GM18520 (cell line): ENCODE data around the gene CALM3.
"Not testable (repeated sequence)": the region's sequence is repeated elsewhere in the genome, so short reads cannot be mapped to it uniquely, and the experiment has no call there.

Source experiments
- ATAC-seq: cut with Tn5 transposase; IDR thresholded peaks from one replicate; pipeline ENCODE4 v1.9.1; 2021; ENCODE audit not compliant: unreplicated experiment

The CALM3 gene

GRCh38 chr19:46601318-46602224, at the start of gene CALM3:
Gene CALM3 (plus strand): TSS chr19:46601330. CDS start chr19:46601435, 105 bp downstream.
- ATAC-seq = no peak

DNA sequence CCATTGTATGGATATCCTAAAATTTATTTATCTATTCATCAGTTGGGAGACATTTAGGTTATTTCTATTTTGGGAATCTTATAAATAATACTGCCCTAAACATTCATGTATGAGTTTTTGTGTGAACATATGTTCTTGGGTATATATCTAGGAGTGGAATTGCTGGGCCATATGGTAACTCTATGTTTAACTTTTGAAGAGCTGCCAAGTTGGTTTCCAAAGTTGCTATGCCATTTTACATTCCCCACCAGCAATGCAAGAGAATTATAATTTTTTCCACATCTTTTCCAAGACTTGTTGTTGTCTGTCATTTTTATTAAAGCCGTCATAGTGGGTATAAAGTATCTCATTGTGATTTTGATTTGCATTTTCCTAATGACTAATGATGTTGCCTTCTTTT, 48.2 kb upstream of the CALM3 start:
- no peak for ATAC-seq

DNA sequence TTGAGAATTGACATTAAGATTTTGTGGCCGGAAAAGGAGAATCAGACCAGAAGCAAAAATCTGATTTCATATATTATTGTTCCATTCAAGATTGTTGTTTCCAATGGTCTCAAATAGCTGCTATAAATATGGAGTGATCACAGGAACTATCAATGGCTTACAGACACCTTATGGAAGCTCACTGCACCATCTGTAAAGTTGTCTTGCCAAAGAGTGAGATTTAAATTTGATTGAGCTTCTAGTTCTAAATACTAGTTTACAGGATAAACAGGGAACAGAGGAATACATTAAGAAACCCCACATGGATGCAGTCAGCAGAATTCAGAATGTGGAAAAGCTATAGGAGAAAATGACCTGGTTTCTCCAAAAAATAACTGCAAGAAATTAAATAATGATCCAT, 47.0 kb upstream of the CALM3 start:
- no peak for ATAC-seq

GRCh38 chr19:46555628-46556280, 45.4 kb upstream of the CALM3 start:
- ATAC-seq = no peak

GRCh38 chr19:46556471-46556870, 44.7 kb upstream of the CALM3 start:
- ATAC-seq = not testable (repeated sequence)

DNA sequence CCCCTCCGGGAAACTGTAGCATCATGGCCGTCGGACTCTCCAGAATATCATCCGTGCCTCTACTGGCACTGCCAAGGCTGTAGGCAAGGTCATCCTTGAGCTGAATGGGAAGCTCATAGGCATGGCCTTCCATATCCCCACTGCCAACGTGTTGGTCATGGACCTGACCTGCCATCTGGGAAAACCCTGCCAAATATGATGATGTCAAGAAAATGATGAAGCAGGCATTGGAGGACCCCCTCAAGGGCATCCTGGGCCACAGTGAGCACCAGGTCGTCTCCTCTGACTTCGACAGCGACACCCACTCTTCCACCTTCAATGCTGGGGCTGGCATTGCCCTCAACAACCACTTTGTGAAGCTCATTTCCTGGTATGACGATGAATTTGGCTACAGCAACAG, 41.9 kb upstream of the CALM3 start:
- ATAC-seq = no peak

- ATAC-seq = not testable (repeated sequence)
These were observed 41.5 kb upstream of the CALM3 start for GRCh38 chr19:46559675-46560074.

DNA sequence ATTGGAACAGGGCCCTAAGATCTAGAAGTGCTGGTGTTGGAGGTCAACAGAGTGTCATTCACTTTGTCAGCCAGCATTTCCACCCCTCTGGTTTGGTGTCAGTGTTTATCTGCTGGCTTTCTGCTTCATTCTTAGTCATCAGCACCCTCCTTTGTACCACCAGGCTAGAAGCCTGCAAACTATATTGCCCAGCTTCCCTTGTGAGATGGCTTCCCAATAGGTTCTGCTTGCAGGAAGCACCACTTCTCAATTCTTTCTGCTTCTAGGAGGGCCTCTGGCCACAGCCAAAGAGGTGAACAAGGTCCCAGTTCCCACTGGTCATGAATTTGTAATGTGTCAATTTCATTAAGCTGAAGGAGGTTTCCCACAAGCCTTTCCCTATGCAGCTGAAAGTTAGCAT, 36.4 kb upstream of the CALM3 start:
- ATAC-seq = no peak

DNA sequence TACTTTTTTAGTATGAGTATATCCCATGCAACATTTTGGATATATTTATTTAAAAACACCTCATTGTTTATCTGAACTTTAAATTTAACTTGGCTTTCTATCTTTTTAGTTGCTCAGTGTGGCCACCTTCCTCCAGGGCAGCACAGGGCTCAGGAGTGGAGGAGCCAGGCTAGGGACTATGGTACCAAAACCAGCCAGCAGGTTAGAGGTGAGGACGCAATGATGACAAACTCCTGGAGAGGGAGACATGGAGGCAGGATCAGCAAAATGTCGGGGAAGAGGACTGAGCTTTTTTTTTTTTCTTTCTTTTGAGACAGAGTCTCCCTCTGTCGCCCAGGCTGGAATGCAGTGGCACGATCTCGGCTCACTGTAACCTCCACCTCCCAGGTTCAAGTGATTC, 29.6 kb upstream of the CALM3 start:
- no peak for ATAC-seq

DNA sequence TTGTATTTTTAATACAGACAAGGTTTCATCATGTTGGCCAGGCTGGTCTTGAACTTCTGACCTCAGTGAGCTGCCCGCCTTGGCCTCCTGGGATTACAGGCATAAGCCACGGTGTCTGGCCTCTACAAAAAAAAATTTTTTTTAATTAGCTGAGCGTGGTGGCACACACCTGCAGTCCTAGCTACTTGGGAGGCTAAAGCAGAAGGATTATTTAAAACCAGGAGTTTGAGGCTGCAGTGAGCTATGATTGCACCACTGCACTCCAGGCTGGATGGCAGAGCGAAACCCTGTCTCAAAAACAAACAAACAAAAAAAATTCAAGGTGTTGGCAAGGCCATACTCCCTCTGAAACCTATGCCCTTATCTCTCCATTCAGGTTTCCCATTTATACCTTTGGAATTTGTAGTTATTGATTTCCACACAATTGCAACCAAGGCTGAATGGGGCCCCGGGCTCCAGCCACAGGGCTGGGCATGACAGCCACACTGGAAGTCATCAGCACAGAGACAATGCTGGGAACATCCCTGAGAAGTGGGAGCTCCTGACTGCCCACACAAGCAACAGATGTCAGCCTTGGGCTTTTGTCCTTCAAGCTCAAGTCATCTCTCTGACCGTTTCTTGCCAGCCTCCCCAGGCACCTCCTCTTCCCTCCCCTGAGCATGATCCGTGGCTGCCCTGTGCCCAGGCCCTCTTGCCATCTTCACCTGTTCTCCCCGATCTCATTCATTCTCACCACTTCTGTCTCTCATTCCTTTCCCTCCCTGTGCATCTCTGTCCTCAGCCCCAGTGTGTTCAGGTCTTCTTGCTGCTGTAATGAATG, 27.2 kb upstream of the CALM3 start:
- ATAC-seq = no peak

DNA sequence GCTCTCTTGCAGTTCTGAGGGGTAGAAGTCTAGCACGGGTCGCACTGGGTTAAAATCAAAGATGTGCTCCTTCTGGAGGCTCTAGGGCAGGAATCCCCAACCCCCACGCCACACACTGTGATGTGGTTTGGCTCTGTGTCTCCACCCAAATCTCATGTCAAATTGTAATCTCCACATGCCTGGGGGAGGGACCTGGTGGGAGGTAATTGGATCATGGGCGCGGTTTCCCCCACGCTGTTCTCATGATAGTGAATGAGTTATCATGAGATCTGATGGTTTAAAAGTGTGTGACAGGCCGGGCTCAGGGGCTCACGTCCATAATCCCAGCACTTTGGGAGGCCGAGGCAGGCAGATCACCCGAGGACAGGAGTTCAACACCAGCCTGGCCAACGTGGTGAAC, 26.6 kb upstream of the CALM3 start:
- no peak for ATAC-seq

- ATAC-seq = no peak
These were observed 22.7 kb upstream of the CALM3 start for GRCh38 chr19:46578450-46578849.

GRCh38 chr19:46579361-46579879, 21.7 kb upstream of the CALM3 start:
- ATAC-seq = no peak

GRCh38 chr19:46580247-46580646, 20.9 kb upstream of the CALM3 start:
- no peak for ATAC-seq

- ATAC-seq = no peak
These were observed 15.6 kb upstream of the CALM3 start for GRCh38 chr19:46585539-46585938.

DNA sequence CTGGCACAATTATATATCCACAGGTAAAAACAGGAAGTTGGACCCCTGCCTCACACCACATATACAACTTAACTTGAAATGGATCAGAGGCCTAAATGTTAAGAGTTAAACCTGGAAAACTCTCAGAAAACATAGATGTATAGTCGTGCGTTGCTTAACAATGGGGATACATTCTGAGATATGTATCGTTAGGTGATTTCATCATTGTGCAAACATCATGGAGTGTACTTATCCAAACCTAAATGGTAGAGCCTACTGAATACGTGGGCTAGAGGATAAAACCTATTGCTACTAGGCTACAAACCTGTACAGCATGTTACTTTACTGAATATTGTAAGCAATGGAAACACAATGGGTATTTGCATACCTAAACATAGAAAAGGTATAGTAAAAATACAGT, 14.8 kb upstream of the CALM3 start:
- ATAC-seq = no peak

GRCh38 chr19:46587861-46588260, 13.3 kb upstream of the CALM3 start:
- ATAC-seq = no peak

- no peak for ATAC-seq
These were observed 9.9 kb upstream of the CALM3 start for GRCh38 chr19:46591254-46591653.

GRCh38 chr19:46591870-46592269, 9.3 kb upstream of the CALM3 start:
- ATAC-seq = no peak

DNA sequence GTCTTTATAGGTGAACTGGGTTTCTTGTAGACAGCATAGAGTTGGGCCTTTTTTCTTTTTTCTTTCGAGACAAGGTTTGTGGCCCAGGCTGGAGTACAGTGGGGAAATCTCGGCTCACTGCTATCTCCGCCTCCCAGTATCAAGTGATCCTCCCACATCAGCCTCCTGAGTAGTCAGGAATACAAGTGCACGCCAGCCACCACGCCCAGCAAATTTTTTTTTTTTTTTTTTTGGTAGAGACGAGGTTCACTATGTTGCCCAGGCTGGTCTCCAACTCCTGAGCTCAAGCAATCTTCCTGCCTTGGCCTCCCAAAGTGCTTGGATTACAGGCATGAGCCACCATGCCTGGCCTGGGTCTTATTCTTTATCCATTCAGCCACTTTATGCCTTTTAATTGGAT, 5.1 kb upstream of the CALM3 start:
- ATAC-seq = no peak

- no peak for ATAC-seq
These were observed 2.7 kb upstream of the CALM3 start for GRCh38 chr19:46598372-46598917.
